Smooth muscle cell (in vitro differentiated cells): Measurements from ENCODE around the gene PPP1R3F. TPM values are rescaled to one million over a fixed set of nuclear protein-coding genes. Genes with fewer than 3 reads are reported as not detected.

Experiments used
- DNase-seq: peaks from one replicate; lab custom pipeline; 2025; ENCODE audit not compliant: unreplicated experiment; lab: John Stamatoyannopoulos, UW
- H2AFZ ChIP-seq: fragments of 200-600 bp; sonication (generic); 2 replicates; pipeline ENCODE4 v1.6.0; 2016; ENCODE audit warnings: antibody characterized with exemption, low read depth, mild to moderate bottlenecking
- H3F3A ChIP-seq: fragments of 200-600 bp; sonication (generic); 2 replicates; pipeline ENCODE4 v1.6.0; 2017; ENCODE audit warnings: antibody characterized with exemption, low read depth
- H3K27ac ChIP-seq: fragments of 200-600 bp; sonication (generic); 2 replicates; pipeline ENCODE4 v1.5.1; 2016; ENCODE audit warnings: low read depth, mild to moderate bottlenecking
- H3K27me3 ChIP-seq: fragments of 200-600 bp; sonication (generic); 2 replicates; pipeline ENCODE4 v1.6.1; 2016; ENCODE audit warnings: low read depth, mild to moderate bottlenecking
- H3K36me3 ChIP-seq: fragments of 200-600 bp; sonication (generic); 2 replicates; pipeline ENCODE4 v1.5.1; 2016; ENCODE audit warnings: low read depth
- H3K4me1 ChIP-seq: fragments of 200-600 bp; sonication (generic); 2 replicates; pipeline ENCODE4 v1.5.1; 2016; ENCODE audit warnings: low read depth
- H3K4me2 ChIP-seq: fragments of 200-600 bp; sonication (generic); 2 replicates; pipeline ENCODE4 v1.6.0; 2016; ENCODE audit warnings: mild to moderate bottlenecking
- H3K4me3 ChIP-seq: fragments of 200-600 bp; sonication (generic); 2 replicates; pipeline ENCODE4 v1.5.1; 2016; ENCODE audit warnings: mild to moderate bottlenecking
- H3K79me2 ChIP-seq: fragments of 200-600 bp; sonication (generic); 2 replicates; pipeline ENCODE4 v1.6.0; 2016; ENCODE audit warnings: low read depth, mild to moderate bottlenecking
- H3K9ac ChIP-seq: fragments of 200-600 bp; sonication (generic); 2 replicates; pipeline ENCODE4 v1.6.0; 2016; ENCODE audit warnings: low read depth
- H3K9me3 ChIP-seq: fragments of 200-600 bp; sonication (generic); replicated peaks from 2 replicates; pipeline ENCODE4 v1.5.1; 2016; ENCODE audit warnings: low read depth
- H4K20me1 ChIP-seq: fragments of 200-600 bp; sonication (generic); 2 replicates; pipeline ENCODE4 v1.6.0; 2016; ENCODE audit warnings: low read depth
- CTCF ChIP-seq: fragments of 200-600 bp; sonication (generic); IDR thresholded peaks from 2 replicates; pipeline ENCODE4 v1.5.1; 2017; ENCODE audit warnings: borderline replicate concordance, mild to moderate bottlenecking, antibody characterized with exemption; ENCODE audit not compliant: insufficient read depth, poor library complexity, severe bottlenecking
- WGBS: methylation state at CpG from one replicate; pipeline ENCODE4 v1.1.7; 2016; ENCODE audit warnings: low lambda C conversion rate; 5-methylcytosine and 5-hydroxymethylcytosine counted together
- polyA plus RNA-seq: library from polyadenylated mRNA; unstranded; fragments of >200 nt; fragmentation: Nextera tagmentation; extraction: Ambion mirVana; gene quantifications from 2 replicates; pipeline ENCODE4 v1.2.1, GENCODE V29; 2016
- total RNA-seq: library from RNA; depleted of rRNA; stranded (reverse); fragments of >200 nt; gene quantifications from 2 replicates; pipeline ENCODE4 v1.2.3, GENCODE V29; 2014

The PPP1R3F gene
- total and polyA plus RNA-seq, 2 experiments from 2014 or later = 3.3 to 14.5 TPM

- no peak overlapping the region for H3K9ac ChIP-seq
- no peak overlapping the region for H2AFZ ChIP-seq
- H3K79me2 ChIP-seq = no peaks in the 10 kb centered on the region
- H3K4me2 ChIP-seq = no peak overlapping the region
- no peak for TF ChIP-seq CTCF
- H3K27me3 ChIP-seq = no peaks in the 10 kb centered on the region
- no peak overlapping the region for H3K4me3 ChIP-seq
- no peaks in the 10 kb centered on the region for H4K20me1 ChIP-seq
- WGBS = 92% methylated on average over 5 of the region's 5 CpGs
- no peaks in the 10 kb centered on the region for H3K4me1 ChIP-seq
- no peak overlapping the region for H3K27ac ChIP-seq
- H3F3A ChIP-seq = no peaks in the 10 kb centered on the region
- H3K36me3 ChIP-seq = no peaks in the 10 kb centered on the region
- H3K9me3 ChIP-seq = no peaks in the 10 kb centered on the region
- no peak for DNase-seq
Measured at GRCh38 chrX:49258749-49259124, 10.9 kb upstream of the PPP1R3F start.

- H3K27me3 ChIP-seq = no peaks in the 10 kb centered on the region
- no peaks in the 10 kb centered on the region for H3K36me3 ChIP-seq
- no peaks in the 10 kb centered on the region for H3K9me3 ChIP-seq
- no peaks in the 10 kb centered on the region for H3K79me2 ChIP-seq
- no peaks in the 10 kb centered on the region for H4K20me1 ChIP-seq
- no peak overlapping the region for H3K9ac ChIP-seq
- DNase-seq = no peak
- H3K27ac ChIP-seq = no peak overlapping the region
- TF ChIP-seq CTCF = no peak
- H3K4me3 ChIP-seq = no peak overlapping the region
- H2AFZ ChIP-seq = no peak overlapping the region
- H3F3A ChIP-seq = no peaks in the 10 kb centered on the region
- WGBS = 85% methylated on average over 17 of the region's 17 CpGs
- H3K4me2 ChIP-seq = no peak overlapping the region
- no peaks in the 10 kb centered on the region for H3K4me1 ChIP-seq
Measured at GRCh38 chrX:49260221-49260985, 9.2 kb upstream of the PPP1R3F start.

- TF ChIP-seq CTCF = no peak
- H3K27me3 ChIP-seq = no peaks in the 10 kb centered on the region
- H4K20me1 ChIP-seq = no peaks in the 10 kb centered on the region
- H3K79me2 ChIP-seq = no peaks in the 10 kb centered on the region
- H3K4me1 ChIP-seq = no peaks in the 10 kb centered on the region
- H3K4me3 ChIP-seq = no peak overlapping the region
- no peak overlapping the region for H2AFZ ChIP-seq
- 52% methylated on average over 1 of the region's 1 CpG for WGBS
- H3K27ac ChIP-seq = no peak overlapping the region
- no peaks in the 10 kb centered on the region for H3K9me3 ChIP-seq
- no peak for DNase-seq
- no peak overlapping the region for H3K4me2 ChIP-seq
- no peaks in the 10 kb centered on the region for H3F3A ChIP-seq
- H3K36me3 ChIP-seq = no peaks in the 10 kb centered on the region
- H3K9ac ChIP-seq = no peak overlapping the region
Measured at GRCh38 chrX:49262603-49263002, 7.0 kb upstream of the PPP1R3F start.

GRCh38 chrX:49263631-49264030 is 6.0 kb upstream of the PPP1R3F start:
- no peak overlapping the region for H3K9ac ChIP-seq
- 83% methylated on average over 9 of the region's 10 CpGs for WGBS
- no peaks in the 10 kb centered on the region for H3K27me3 ChIP-seq
- no peak overlapping the region for H3K4me2 ChIP-seq
- H3K79me2 ChIP-seq = no peaks in the 10 kb centered on the region
- DNase-seq = no peak
- TF ChIP-seq CTCF = no peak
- no peak overlapping the region for H3K4me3 ChIP-seq
- H3F3A ChIP-seq = no peaks in the 10 kb centered on the region
- H2AFZ ChIP-seq = no peak overlapping the region
- H3K27ac ChIP-seq = no peak overlapping the region
- no peaks in the 10 kb centered on the region for H3K9me3 ChIP-seq
- no peaks in the 10 kb centered on the region for H4K20me1 ChIP-seq
- H3K4me1 ChIP-seq = peaks cover 3% of the 10 kb centered on the region
- no peaks in the 10 kb centered on the region for H3K36me3 ChIP-seq
